Fibroblast of lung (primary cell): Measurements from ENCODE around the gene ZNF334. TPM values are rescaled to one million over a fixed set of nuclear protein-coding genes. Genes with fewer than 3 reads are reported as not detected.

ENCODE experiments used
- DNase-seq, 2 donors: peaks; one replicate each; pipeline versions ENCODE4 v3.0.0 to v3.0.0-alpha.2; 2010; ENCODE audit warnings: low read depth in 2 of 2
- H2AFZ ChIP-seq: 2 replicates; pipeline ENCODE4 v1.5.1; 2012; ENCODE audit warnings: low read length, control low read depth, inconsistent platforms
- H3K27ac ChIP-seq: 2 replicates; pipeline ENCODE4 v1.5.1; 2011; ENCODE audit warnings: low read length, control low read depth; ENCODE audit not compliant: insufficient read depth
- H3K27me3 ChIP-seq: 2 replicates; pipeline ENCODE4 v1.5.1; 2011; ENCODE audit warnings: mild to moderate bottlenecking, low read length; ENCODE audit not compliant: control insufficient read depth, insufficient read depth
- H3K36me3 ChIP-seq: 2 replicates; pipeline ENCODE4 v1.5.1; 2011; ENCODE audit warnings: low read length; ENCODE audit not compliant: control insufficient read depth, insufficient read depth
- H3K4me1 ChIP-seq: 2 replicates; pipeline ENCODE4 v1.5.1; 2011; ENCODE audit warnings: low read length; ENCODE audit not compliant: control insufficient read depth, insufficient read depth; ENCODE audit errors: extremely low read depth
- H3K4me2 ChIP-seq: 2 replicates; pipeline ENCODE4 v1.5.1; 2011; ENCODE audit warnings: low read length, control low read depth; ENCODE audit not compliant: insufficient read depth; ENCODE audit errors: extremely low read depth
- H3K4me3 ChIP-seq, 4 experiments: fragments of 200-600 bp in 1 of 4; sonication (generic) in 1 of 4; replicated peaks in 1 of 4; 2 replicates each; pipeline ENCODE4 v1.5.1; 2011 to 2016; ENCODE audit warnings: low read length in 4 of 4, low read depth in 3 of 4, mild to moderate bottlenecking in 3 of 4, control low read depth in 2 of 4, inconsistent platforms in 1 of 4, mixed read lengths in 1 of 4; ENCODE audit not compliant: insufficient read depth in 1 of 4; ENCODE audit errors: control extremely low read depth in 1 of 4
- H3K79me2 ChIP-seq: 2 replicates; pipeline ENCODE4 v1.5.1; 2012; ENCODE audit warnings: mild to moderate bottlenecking, low read length, inconsistent platforms; ENCODE audit not compliant: control insufficient read depth, insufficient read depth
- H3K9ac ChIP-seq: 2 replicates; pipeline ENCODE4 v1.5.1; 2011; ENCODE audit warnings: mild to moderate bottlenecking, low read length, control low read depth; ENCODE audit not compliant: insufficient read depth
- H3K9me3 ChIP-seq: 2 replicates; pipeline ENCODE4 v1.5.1; 2012; ENCODE audit warnings: low read depth, low read length; ENCODE audit not compliant: control insufficient read depth, insufficient read depth
- H4K20me1 ChIP-seq: 2 replicates; pipeline ENCODE4 v1.5.1; 2011; ENCODE audit warnings: low read length; ENCODE audit not compliant: control insufficient read depth, insufficient read depth; ENCODE audit errors: extremely low read depth
- CTCF ChIP-seq, 2 donors: IDR thresholded peaks in 1 of 2; conservative IDR thresholded peaks in 1 of 2; 1 replicate in 1 of 2; 2 replicates in 1 of 2; pipeline ENCODE4 v1.5.1; 2011 to 2012; ENCODE audit warnings: low read length in 2 of 2, control low read depth in 1 of 2, inconsistent platforms in 1 of 2, low read depth in 1 of 2, mild to moderate bottlenecking in 1 of 2
- EZH2 ChIP-seq: IDR thresholded peaks from 2 replicates; pipeline ENCODE4 v1.5.1; 2012; ENCODE audit warnings: low read length, control low read depth, mild to moderate bottlenecking; ENCODE audit errors: missing control alignments
- polyA plus RNA-seq, 2 donors: library from polyadenylated mRNA; depleted of rRNA in 1 of 2; stranded (reverse) in 1 of 2; unstranded in 1 of 2; fragments of >200 nt; gene quantifications; 2 replicates each; pipeline ENCODE4 v1.2.1, GENCODE V29; 2011 to 2012; ENCODE audit warnings: missing spikeins in 1 of 2
- total RNA-seq: library from RNA; depleted of rRNA; stranded (reverse); fragments of >200 nt; gene quantifications from 2 replicates; pipeline ENCODE4 v1.2.1, GENCODE V29; 2014

ZNF334 gene
- total and polyA plus RNA-seq, 2 donors (not counting 1 experiment from before 2014, with no cell fraction given): 0.99 to 7.9 TPM

GRCh38 chr20:46477225-46477624, 36.1 kb downstream of the ZNF334 start:
- Histone ChIP-seq H3K9me3 (no peaks in the 10 kb centered on the region), H3K27me3 (peaks cover 4% of the 10 kb centered on the region), H3K36me3 (no peaks in the 10 kb centered on the region), H4K20me1 (no peaks in the 10 kb centered on the region), H2AFZ (no peak overlapping the region), H3K79me2 (no peaks in the 10 kb centered on the region), H3K27ac (no peak overlapping the region), H3K4me2 (no peak overlapping the region), H3K9ac (no peak overlapping the region), H3K4me1 (no peaks in the 10 kb centered on the region), H3K4me3 (no peak overlapping the region)
- DNase-seq: no peak
- TF ChIP-seq CTCF (conservative IDR thresholded peaks at IDR 0.05 in 1 of 2, IDR thresholded peaks at IDR 0.05 in 1 of 2; ENCODE audit: low read depth in 1 of 2, low read length in 2 of 2) (no peak), EZH2 (no peak)

GRCh38 chr20:46468508-46468907, 44.9 kb downstream of the ZNF334 start:
- no peak overlapping the region for H3K27ac ChIP-seq
- no peaks in the 10 kb centered on the region for H3K4me1 ChIP-seq
- H2AFZ ChIP-seq: no peak overlapping the region
- no peak overlapping the region for H3K9ac ChIP-seq
- no peak overlapping the region for H3K4me2 ChIP-seq
- no peak overlapping the region for H3K4me3 ChIP-seq
- no peaks in the 10 kb centered on the region for H3K9me3 ChIP-seq
- no peak for DNase-seq
- no peaks in the 10 kb centered on the region for H3K36me3 ChIP-seq
- no peaks in the 10 kb centered on the region for H4K20me1 ChIP-seq
- no peaks in the 10 kb centered on the region for H3K79me2 ChIP-seq
- TF ChIP-seq EZH2: no peak
- TF ChIP-seq CTCF (conservative IDR thresholded peaks at IDR 0.05 in 1 of 2, IDR thresholded peaks at IDR 0.05 in 1 of 2; ENCODE audit: low read depth in 1 of 2, low read length in 2 of 2): no peak
- peaks cover 4% of the 10 kb centered on the region for H3K27me3 ChIP-seq

GRCh38 chr20:46464451-46464850, 48.9 kb downstream of the ZNF334 start:
- Histone ChIP-seq H3K4me2 (no peak overlapping the region), H2AFZ (no peak overlapping the region), H3K9me3 (no peaks in the 10 kb centered on the region), H3K4me3 (no peak overlapping the region), H3K4me1 (no peaks in the 10 kb centered on the region), H3K9ac (no peak overlapping the region), H3K27ac (no peak overlapping the region), H4K20me1 (no peaks in the 10 kb centered on the region), H3K36me3 (no peaks in the 10 kb centered on the region), H3K27me3 (no peaks in the 10 kb centered on the region), H3K79me2 (no peaks in the 10 kb centered on the region)
- DNase-seq: no peak
- TF ChIP-seq CTCF (conservative IDR thresholded peaks at IDR 0.05 in 1 of 2, IDR thresholded peaks at IDR 0.05 in 1 of 2; ENCODE audit: low read depth in 1 of 2, low read length in 2 of 2) (no peak), EZH2 (no peak)
